Activated CD8-positive, alpha-beta memory T cell treated with anti-CD3 and anti-CD28 coated beads, Interleukin-2, amount 50 U/mL, for 1 hour (primary cell): ENCODE measurements around the gene HMGCLL1.

Source experiments
- DNase-seq: peaks from one replicate; pipeline ENCODE4 v3.0.0-alpha.2; 2020; ENCODE audit errors: extremely low read depth

The HMGCLL1 gene

GRCh38 chr6:55443238-55444134, 135.5 kb downstream of the HMGCLL1 start:
- DNase-seq = no peak

- no peak for DNase-seq
Measured at GRCh38 chr6:55438203-55438602, 140.8 kb downstream of the HMGCLL1 start.

GRCh38 chr6:55437141-55437540, 141.9 kb downstream of the HMGCLL1 start:
- no peak for DNase-seq

- no peak for DNase-seq
Measured at GRCh38 chr6:55433446-55434130, 145.4 kb downstream of the HMGCLL1 start.

- DNase-seq = no peak
Measured at GRCh38 chr6:55423933-55424332, 155.1 kb downstream of the HMGCLL1 start.

GRCh38 chr6:55410674-55411073, 168.3 kb downstream of the HMGCLL1 start:
- DNase-seq = no peak

GRCh38 chr6:55405474-55406235, 173.3 kb downstream of the HMGCLL1 start:
- no peak for DNase-seq

- no peak for DNase-seq
Measured at GRCh38 chr6:55399351-55399750, 179.6 kb downstream of the HMGCLL1 start.

- no peak for DNase-seq
Measured at GRCh38 chr6:55397986-55398385, 181.0 kb downstream of the HMGCLL1 start.

GRCh38 chr6:55395871-55396270, 183.1 kb downstream of the HMGCLL1 start:
- DNase-seq = no peak

- no peak for DNase-seq
Measured at GRCh38 chr6:55388211-55388610, 190.8 kb downstream of the HMGCLL1 start.
